GM23248 (cell line): ENCODE data around the gene CPPED1.

ENCODE experiments used
- EZH2 ChIP-seq: fragments of 200-600 bp; sonication (generic); IDR thresholded peaks from 2 replicates; pipeline ENCODE4 v1.6.1; 2018; ENCODE audit warnings: antibody characterized with exemption, mild to moderate bottlenecking; ENCODE audit not compliant: insufficient read depth, poor library complexity, severe bottlenecking
- EZH2phosphoT487 ChIP-seq: fragments of 200-600 bp; sonication (generic); IDR thresholded peaks from 2 replicates; pipeline ENCODE4 v1.6.1; 2018; ENCODE audit warnings: antibody characterized with exemption, moderate library complexity, mild to moderate bottlenecking, low read depth; ENCODE audit not compliant: insufficient read depth

GRCh38 chr16:12766853-12767252, 36.8 kb downstream of the CPPED1 start:
- TF ChIP-seq EZH2phosphoT487, result no peak
- TF ChIP-seq EZH2, result no peak
